ENCODE results near the gene CCDC33.

CCDC33 gene

GRCh38 chr15:74229686-74230085 is 6.4 kb upstream of the CCDC33 start:
- DNase-seq (ENCODE audit: low read depth in 2 of 2), result no peak

- DNase-seq (ENCODE audit: low read depth in 2 of 2), result no peak
Observed at GRCh38 chr15:74231475-74231874, 4.7 kb upstream of the CCDC33 start.

GRCh38 chr15:74233373-74233772 is 2.8 kb upstream of the CCDC33 start:
- DNase-seq (ENCODE audit: low read depth in 2 of 2), result no peak

GRCh38 chr15:74233851-74234597 is 2.1 kb upstream of the CCDC33 start:
- no peak for DNase-seq (ENCODE audit: low read depth in 2 of 2)

DNA sequence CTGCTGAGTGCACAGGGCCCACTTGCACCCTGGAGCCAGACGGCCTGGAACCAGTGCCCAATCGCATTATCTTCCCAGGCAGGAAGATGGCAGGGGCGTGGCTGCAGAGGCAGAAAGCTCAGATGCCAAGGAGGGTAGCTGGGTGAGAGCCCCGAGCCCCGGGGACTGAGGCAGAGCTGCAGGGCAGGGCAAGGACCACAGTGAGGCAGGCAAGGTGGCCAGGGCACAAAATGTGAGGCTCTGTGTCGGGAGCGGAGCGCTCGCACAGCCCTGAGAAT is 1.6 kb upstream of the CCDC33 start:
- DNase-seq (ENCODE audit: low read depth in 2 of 2), result no peak

DNA sequence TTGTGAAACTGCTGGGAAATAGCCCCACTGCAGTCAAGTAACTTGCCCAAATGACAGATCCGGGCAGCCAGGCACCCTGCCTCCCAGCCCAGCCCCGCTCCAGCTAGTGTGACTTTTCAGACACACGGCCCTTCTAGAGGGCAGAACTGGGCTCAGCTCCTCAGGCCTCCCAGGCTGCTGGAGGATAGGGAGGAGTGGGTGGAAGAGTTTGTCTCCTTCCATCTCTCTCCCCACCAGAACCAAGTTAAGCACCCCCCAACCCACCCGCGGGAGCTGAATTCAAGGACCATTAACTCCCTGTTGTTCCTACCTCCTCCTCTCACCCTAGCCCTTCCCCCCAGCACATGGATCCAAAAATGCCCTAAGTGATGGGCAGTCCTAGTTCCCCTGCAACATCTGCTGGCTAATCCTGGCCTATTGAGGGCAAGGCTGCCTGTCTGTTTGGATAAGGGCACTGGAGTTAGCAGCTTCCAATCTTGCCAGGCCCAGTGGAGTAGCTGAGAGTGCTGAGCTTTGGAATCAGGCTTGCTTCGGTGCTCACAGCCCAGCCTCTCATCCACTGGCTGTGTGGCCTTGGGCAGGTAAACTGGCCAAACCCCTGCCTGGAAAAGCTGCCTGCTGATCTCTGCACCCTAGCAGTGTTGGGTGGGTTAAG is 3.1 kb downstream of the CCDC33 start:
- no peak for DNase-seq (ENCODE audit: low read depth in 2 of 2)

- DNase-seq (ENCODE audit: low read depth in 2 of 2), result no peak
Observed at GRCh38 chr15:74240002-74240568, 4.0 kb downstream of the CCDC33 start.

DNA sequence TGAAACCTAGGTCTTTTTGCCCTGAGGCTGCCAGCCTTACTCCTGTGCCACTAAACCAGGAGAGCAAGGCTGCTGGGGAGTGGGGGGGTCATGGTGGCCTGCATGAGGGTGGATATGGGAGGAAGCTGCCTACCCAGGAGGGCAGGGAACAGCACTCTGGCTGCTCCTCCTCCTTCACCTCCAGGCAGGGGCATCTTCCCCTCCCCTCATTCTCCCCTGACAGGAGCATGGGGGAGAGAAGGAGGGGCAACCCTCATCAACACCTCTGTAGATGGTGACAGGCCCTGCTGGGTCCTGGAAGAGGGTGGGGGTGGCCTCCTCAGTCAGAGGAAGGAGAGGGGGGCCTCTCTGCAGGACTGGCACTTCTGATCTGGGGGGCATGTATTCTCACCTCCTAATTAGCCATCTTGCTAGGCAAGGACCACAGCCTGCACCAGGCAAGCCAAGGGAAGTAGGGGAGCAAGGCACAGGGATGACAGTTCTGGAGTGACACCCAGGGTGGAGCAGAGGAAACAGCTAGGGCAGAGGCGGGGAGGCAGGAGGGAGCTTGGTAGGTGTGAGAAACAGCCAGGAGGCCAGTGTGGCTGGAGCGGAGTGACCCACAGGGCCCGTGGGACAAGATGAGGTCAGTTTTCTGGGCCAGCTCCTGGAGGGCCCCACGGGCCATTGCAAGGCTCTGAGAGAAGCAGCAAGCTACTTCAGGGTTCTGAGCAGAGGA is 4.9 kb downstream of the CCDC33 start:
- DNase-seq (ENCODE audit: low read depth in 2 of 2), result no peak

GRCh38 chr15:74242441-74243185 is 6.5 kb downstream of the CCDC33 start:
- no peak for DNase-seq (ENCODE audit: low read depth in 2 of 2)

- DNase-seq (ENCODE audit: low read depth in 2 of 2), result no peak
Observed at GRCh38 chr15:74243431-74243830, 7.3 kb downstream of the CCDC33 start.

- no peak for DNase-seq (ENCODE audit: low read depth in 2 of 2)
Observed at GRCh38 chr15:74244822-74245341, 8.8 kb downstream of the CCDC33 start.

- peak; percentile 8 to 13 for DNase-seq (ENCODE audit: low read depth in 2 of 2)
Observed at GRCh38 chr15:74245342-74245931, 9.3 kb downstream of the CCDC33 start.

DNA sequence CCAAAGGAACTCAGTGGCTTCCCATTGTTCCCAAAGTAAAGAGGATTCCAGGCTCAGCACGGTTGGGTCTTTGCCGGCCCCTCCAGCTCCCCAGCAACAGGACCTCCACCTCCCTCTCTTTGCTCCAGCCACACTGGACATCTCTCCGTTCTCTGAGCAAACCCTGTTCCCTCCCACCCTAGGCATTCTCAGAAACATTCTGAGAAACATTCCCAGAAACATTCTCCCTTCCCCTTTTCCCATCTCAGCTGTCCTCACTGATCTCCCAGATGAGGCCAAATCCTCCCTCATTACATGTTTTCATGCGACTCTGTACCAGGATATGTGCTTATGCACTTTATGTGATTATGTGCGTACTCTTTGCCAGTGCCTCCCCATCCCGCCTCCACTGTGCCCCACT is 14.1 kb downstream of the CCDC33 start:
- no peak for DNase-seq (ENCODE audit: low read depth in 2 of 2)

DNA sequence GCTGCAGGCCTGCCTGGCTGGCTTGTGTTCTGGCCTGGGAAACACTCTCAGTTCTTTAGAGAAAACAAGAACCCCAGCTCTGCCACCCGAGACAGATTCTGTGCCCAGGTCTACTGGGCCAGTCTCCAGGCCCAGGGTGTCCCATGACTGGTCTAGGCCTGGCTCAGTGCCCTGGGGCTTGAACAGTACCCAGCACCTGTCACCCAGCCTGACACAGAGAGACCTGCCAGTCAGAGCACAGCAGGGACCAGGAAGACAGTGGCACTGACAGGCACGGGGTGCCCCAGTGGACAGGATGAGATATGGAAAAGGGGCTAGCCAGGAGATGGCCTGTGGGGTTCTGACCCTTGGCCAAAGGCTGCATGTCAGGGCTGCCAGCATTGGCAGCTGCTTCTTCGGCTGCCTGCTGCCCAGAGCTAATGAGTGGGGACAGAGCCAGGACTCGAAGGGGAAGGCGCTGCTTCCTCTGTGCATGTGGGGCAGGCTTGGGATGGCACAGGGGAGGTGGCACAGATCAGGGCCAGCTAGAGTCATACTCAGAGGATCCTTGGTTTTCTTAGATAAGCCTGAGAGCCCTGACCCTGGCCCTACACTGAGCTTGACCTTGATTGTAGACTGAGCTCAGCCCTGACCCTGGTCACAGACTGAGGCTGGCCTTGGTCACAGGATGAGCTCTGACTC is 15.1 kb downstream of the CCDC33 start:
- DNase-seq (ENCODE audit: low read depth in 2 of 2), result no peak

DNA sequence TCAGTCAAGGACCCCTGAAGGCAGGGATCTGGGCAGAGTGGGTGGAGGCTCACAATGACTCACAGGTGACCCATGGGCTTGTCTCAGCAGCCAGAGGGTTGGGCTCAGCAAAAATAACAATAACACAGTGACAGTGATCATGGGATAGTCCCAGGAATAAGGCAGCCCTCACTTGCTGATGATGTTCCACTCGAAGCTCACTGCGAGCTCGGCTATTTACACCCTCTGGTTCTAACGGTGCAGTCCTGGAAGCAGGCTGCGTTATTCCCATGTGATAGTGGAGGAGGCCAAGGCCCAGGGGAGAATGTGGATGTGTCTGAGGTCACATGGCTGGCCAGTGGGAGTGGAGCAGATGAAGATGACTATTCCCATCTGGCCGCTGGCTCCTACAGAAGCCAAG is 16.2 kb downstream of the CCDC33 start:
- DNase-seq (ENCODE audit: low read depth in 2 of 2), result no peak

DNA sequence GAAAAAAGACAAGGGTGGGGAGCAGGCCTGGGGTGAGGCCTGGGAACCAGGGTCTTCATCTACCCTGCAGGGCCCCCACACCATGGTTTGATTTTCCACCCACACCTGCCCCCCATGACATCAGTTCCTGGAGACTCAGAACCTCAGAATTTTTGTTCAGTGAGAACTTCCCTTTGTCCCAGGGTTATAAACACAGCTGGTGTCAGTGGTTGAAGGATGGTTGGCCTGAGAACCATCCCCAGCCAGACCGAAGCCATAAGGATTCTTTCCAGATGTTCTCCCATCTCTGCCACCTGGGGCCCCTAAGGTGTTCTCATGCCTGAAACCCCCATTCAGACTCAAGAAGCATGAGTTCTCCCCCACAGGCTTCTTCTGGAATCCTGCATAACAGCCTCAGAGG is 16.6 kb downstream of the CCDC33 start:
- no peak for DNase-seq (ENCODE audit: low read depth in 2 of 2)

DNA sequence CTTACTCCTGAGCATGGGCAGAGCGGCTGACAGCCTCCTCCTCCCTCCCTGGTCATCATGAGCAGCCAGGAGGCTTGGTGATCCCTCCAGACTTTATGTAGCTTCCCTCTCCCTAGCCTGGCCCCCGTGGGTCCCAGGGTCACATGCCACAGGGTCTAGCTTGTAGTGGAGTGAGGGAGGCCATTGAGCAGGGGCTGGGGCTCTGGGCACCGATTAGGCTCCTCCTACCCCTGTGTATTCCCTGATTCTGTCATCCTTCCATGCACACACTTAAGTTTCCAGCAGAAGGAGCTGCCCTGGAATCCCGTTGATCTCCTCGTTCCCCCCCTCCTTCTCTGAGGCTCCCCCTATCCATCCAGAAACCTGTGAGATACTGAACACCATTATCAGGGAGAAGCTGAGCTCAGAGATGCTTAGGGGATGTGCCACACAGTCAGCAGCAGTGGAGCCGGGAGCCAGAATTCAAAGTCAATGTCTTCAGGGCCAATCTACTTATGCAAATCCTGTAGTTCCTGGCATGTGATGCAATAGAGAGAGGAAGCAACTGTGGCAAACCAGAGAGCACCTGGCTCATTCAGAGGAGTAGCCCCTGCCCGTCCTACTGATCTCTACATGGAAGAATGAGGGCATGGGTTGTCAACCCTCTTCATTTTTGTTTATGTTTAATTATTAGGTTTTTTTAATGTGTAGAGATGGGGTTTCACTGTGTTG is 17.2 kb downstream of the CCDC33 start:
- DNase-seq (ENCODE audit: low read depth in 2 of 2), result no peak

DNA sequence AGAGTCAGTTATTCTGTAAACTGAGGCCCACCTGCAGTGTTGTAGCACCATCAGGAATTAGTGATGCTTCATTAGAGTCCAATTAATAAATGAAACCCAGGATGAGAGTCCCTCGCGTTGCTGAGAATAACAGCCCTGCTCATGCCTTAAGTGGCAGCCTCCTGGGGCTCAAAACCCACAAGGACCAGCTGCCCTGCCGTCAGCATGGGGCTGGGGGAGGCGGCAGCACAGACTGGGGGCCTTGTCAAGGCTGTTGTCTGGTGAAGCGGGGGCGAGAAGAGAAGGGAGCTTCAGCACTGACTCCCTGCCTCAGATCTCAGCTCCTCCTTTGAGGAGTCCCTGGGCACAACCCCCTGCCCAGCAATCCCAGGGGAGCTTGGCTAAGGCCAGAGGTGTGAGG is 21.0 kb downstream of the CCDC33 start:
- no peak for DNase-seq (ENCODE audit: low read depth in 2 of 2)

DNA sequence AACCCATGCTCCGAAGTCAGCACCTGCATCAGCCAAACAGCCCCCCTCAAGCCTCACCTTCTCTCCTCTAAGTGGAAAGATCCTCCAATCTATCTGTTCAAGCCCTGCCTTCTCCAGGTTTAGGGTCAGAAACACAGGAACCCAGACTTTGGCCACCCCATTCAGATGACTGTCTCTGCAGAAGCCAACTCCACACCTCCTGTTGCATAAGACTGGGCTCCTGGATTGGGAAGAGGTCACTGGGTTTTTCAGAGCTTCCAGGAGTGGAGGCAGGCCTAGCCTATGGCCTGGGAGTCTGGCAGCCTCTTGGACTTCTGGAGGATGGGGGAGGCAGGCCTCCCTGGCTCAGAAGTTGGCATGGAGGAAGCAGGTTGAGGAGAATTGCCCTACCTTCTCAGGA is 21.5 kb downstream of the CCDC33 start:
- no peak for DNase-seq (ENCODE audit: low read depth in 2 of 2)
